Measurements from ENCODE around the gene RNF19B. TPM values are rescaled to one million over a fixed set of nuclear protein-coding genes. Genes with fewer than 3 reads are reported as not detected.

RNF19B gene
- total and polyA plus RNA-seq, 2 of the 8 experiments (the other 6 are each of a cell fraction or from before 2014, with no cell fraction given) = 9.2 to 11.2 TPM

DNA sequence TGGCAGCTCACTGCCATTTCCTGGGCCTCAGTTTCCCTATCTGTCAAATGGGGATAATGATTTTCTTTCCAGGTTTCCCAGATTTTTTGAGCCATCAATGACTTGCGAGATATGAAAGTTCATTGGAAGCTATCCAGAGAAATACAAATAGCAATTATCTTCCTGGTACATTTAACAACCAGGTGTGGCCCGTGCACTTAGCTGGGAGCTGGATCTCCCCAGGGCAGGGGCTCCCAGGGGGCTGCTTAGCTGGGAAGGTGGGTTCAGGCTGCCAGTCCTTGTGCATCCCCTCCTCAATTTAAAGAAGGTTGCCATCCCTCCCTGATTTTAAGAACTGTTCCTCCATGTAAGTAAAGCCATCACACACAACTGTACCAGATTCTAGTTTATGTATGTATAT is 59.8 kb downstream of the RNF19B start:
- no peak overlapping the region for H2BK15ac ChIP-seq (ENCODE audit: low read length)
- no peak overlapping the region for H2AK5ac ChIP-seq (ENCODE audit: low read depth, low read length)
- ChIA-PET POLR2A (ENCODE audit: partially characterized antibody) (interaction anchor here (0.7 to 1.4 kb wide), 2 partner anchors 60 to 65 kb away, joined by 3 read pairs; partner anchors contain the start of gene RNF19B), CTCF (ENCODE audit: partially characterized antibody) (interaction anchor here (0.5 to 1.6 kb wide), 8 partner anchors 12 to 307 kb away, joined by 3 to 5 read pairs (median 3); no protein-coding TSS in a partner anchor)
- H3K27ac ChIP-seq (ENCODE audit: low read depth, low read length) = no peak overlapping the region
- no peak overlapping the region for H2BK20ac ChIP-seq (ENCODE audit: low read length)
- peaks cover 12 to 28% (median 24%) of the 10 kb centered on the region in 4 experiments for H3K27me3 ChIP-seq (replicated peaks in 1 of 4; ENCODE audit: control insufficient read depth in 3 of 4, extremely low read depth in 1 of 4, insufficient read depth in 3 of 4, low read length in 3 of 4)
- FAIRE-seq (no peak), DNase-seq (ENCODE audit: low read depth in 1 of 2, low spot score in 2 of 2) (no peak)
- no peaks in the 10 kb centered on the region for H3K36me3 ChIP-seq (ENCODE audit: control insufficient read depth in 2 of 4, insufficient read depth in 4 of 4, low read length in 3 of 4)
- no peak overlapping the region for H2AFZ ChIP-seq (ENCODE audit: low read length)
- no peak overlapping the region for H3K4me2 ChIP-seq (ENCODE audit: insufficient read depth in 1 of 2, low read depth in 2 of 2, low read length in 2 of 2)
- H3K79me1 ChIP-seq (ENCODE audit: low read depth, low read length) = no peaks in the 10 kb centered on the region
- H3K18ac ChIP-seq (ENCODE audit: extremely low read depth, low read length) = no peak overlapping the region
- no peak overlapping the region for H4K8ac ChIP-seq (ENCODE audit: extremely low read depth, insufficient read depth, low read length)
- H3K4ac ChIP-seq (replicated peaks; ENCODE audit: insufficient read length, low read depth, low read length) = no peak overlapping the region
- no peak overlapping the region for H3K4me3 ChIP-seq (ENCODE audit: extremely low read depth in 1 of 4, insufficient read depth in 2 of 4, low read depth in 3 of 4, low read length in 4 of 4)
- no peak overlapping the region for H3K56ac ChIP-seq (replicated peaks; ENCODE audit: insufficient read length, low read depth, low read length)
- H3K9ac ChIP-seq (replicated peaks in 1 of 4; ENCODE audit: extremely low read depth in 1 of 4, low read depth in 3 of 4, low read length in 3 of 4) = no peak overlapping the region
- no peaks in the 10 kb centered on the region for H3K79me2 ChIP-seq (ENCODE audit: control insufficient read depth in 1 of 2, insufficient read depth in 2 of 2, low read length in 2 of 2)
- no peak overlapping the region for H3K14ac ChIP-seq (ENCODE audit: insufficient read length)
- H3K9me3 ChIP-seq (ENCODE audit: insufficient read depth in 2 of 2, low read depth in 1 of 2, low read length in 1 of 2) = no peaks in the 10 kb centered on the region
- no peak overlapping the region for H2BK5ac ChIP-seq (ENCODE audit: low read depth, low read length)
- peaks cover 11% of the 10 kb centered on the region; the same call in 1 of the 2 replicates for H3K23me2 ChIP-seq (ENCODE audit: low read depth, low read length)
- peaks cover 0 to 11% (median 8%) of the 10 kb centered on the region in 4 experiments; a peak in 6 of 7 replicates for H3K4me1 ChIP-seq (replicated peaks in 1 of 4; ENCODE audit: control insufficient read depth in 3 of 4, insufficient read depth in 4 of 4, low read length in 3 of 4)
- 92% methylated on average over 2 of the region's 2 CpGs; no CpG with 5 or more reads in 1 of the 2 experiments for WGBS, 2 experiments (ENCODE audit: extremely low coverage in 1 of 2, insufficient coverage in 1 of 2, insufficient read length in 1 of 2, insufficient replicate concordance in 2 of 2, low coverage in 1 of 2, low lambda C conversion rate in 2 of 2, missing lambda C conversion rate in 1 of 2)
- H3K23ac ChIP-seq (ENCODE audit: insufficient read length) = no peak overlapping the region
- H4K5ac ChIP-seq (ENCODE audit: insufficient read length, low read depth, low read length) = no peak overlapping the region
- no peak for TF ChIP-seq CBX5 (IDR thresholded peaks at IDR 0.05; ENCODE audit: low read depth, low read length)
- TF ChIP-seq TAF1 (IDR thresholded peaks at IDR 0.05; ENCODE audit: low read depth, low read length) = no peak
- TF ChIP-seq, protein P1, sequence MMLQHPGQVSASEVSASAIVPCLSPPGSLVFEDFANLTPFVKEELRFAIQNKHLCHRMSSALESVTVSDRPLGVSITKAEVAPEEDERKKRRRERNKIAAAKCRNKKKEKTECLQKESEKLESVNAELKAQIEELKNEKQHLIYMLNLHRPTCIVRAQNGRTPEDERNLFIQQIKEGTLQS (IDR thresholded peaks at IDR 0.05; ENCODE audit: insufficient read depth, low read depth, low read length) = no peak
- TF ChIP-seq ASH2L (IDR thresholded peaks at IDR 0.05; ENCODE audit: low read length) = no peak
- no peak overlapping the region for H2BK120ac ChIP-seq (replicated peaks; ENCODE audit: low read depth, low read length)
- H4K20me1 ChIP-seq (replicated peaks in 1 of 2; ENCODE audit: control insufficient read depth in 1 of 2, insufficient read depth in 2 of 2, low read length in 2 of 2) = peaks cover under 1 to 4% of the 10 kb centered on the region in 2 experiments
- no peak overlapping the region for H2BK12ac ChIP-seq (ENCODE audit: low read depth, low read length)
- H4K91ac ChIP-seq (replicated peaks; ENCODE audit: insufficient read length, low read length) = no peak overlapping the region
